ENCODE measurements around the gene TNS4.
A peak's percentile ranks its signal among the peaks of the same experiment; 100 is the strongest.

The TNS4 gene

GRCh38 chr17:40451420-40451819 is 50.0 kb downstream of the TNS4 start:
- TF ChIP-seq CTCF (IDR thresholded peaks at IDR 0.05) = no peak

GRCh38 chr17:40450175-40450574 is 51.2 kb downstream of the TNS4 start:
- peak; percentile 65 for TF ChIP-seq CTCF (IDR thresholded peaks at IDR 0.05)

GRCh38 chr17:40448639-40449261 is 52.7 kb downstream of the TNS4 start:
- no peak for TF ChIP-seq CTCF (IDR thresholded peaks at IDR 0.05)

GRCh38 chr17:40448213-40448638 is 53.2 kb downstream of the TNS4 start:
- TF ChIP-seq CTCF (IDR thresholded peaks at IDR 0.05) = no peak

GRCh38 chr17:40447806-40448205 is 53.6 kb downstream of the TNS4 start:
- TF ChIP-seq CTCF (IDR thresholded peaks at IDR 0.05) = no peak

DNA sequence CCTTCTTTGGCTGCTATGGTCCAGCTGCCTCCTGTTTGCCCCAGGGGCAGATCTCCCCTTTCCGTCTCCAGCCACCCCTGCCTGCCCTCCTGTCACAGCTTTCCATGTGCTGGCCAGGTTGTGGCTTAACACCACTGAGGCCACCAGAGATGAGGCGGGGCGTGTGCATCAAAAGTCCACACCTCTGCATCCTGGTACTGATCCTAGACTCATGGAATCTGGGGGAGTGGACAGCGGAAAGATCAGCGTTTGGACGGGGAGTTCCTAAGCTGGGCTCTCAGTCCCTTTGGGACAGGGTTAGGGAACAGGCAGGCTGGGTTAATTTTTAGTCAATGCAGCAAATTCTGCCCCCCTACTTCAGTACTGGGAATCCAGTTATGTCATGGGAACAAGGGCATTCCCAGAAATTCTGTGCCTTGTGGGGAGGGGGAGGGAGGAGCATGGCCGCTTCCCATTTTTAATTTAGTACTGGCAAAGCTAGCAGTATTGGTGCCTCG is 54.2 kb downstream of the TNS4 start:
- TF ChIP-seq CTCF (IDR thresholded peaks at IDR 0.05) = no peak

DNA sequence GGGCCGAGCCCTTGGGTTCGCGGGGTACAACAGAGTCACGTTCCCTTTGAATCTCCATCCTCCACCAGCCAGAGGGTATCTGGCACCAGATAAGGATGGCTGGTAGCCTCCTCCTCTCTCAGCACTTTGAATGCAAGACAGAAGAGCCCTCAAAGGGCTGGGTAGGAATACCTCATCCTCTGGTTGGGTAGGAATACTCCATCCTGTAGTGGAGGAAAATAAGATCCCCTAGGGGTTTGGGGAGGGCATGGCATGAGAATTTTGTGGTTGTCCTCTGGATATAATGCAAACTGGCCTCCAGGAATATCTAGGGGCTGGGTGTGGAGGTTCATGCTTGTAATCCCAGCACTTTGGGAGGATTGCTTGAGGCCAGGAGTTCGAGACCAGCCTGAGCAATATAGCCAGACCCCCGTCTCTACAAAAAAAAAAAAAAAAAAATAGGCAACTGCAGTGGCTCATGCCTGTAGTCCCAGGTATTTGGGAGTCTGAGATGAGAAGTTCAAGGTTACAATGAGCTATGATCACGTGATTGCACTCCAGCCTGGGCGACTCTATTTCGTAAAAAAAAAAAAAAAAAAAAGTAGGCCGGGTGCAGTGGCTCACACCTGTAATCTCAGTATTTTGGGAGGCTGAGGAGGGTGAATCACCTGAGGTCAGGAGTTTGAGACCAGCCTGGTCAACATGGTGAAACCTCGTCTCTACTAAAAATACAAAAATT is 55.5 kb downstream of the TNS4 start:
- TF ChIP-seq CTCF (IDR thresholded peaks at IDR 0.05) = no peak
